Measurements from ENCODE around the gene NAALADL2.
"Not testable (repeated sequence)": the region's sequence is repeated elsewhere in the genome, so short reads cannot be mapped to it uniquely, and the experiment has no call there.

NAALADL2 gene

GRCh38 chr3:175082631-175083030 lies 223.5 kb downstream of the NAALADL2 start:
- no peak for DNase-seq

- DNase-seq = not testable (repeated sequence)
Observed at GRCh38 chr3:175087128-175087527, 228.0 kb downstream of the NAALADL2 start.

- no peak for DNase-seq
Observed at GRCh38 chr3:175088766-175089380, 229.7 kb downstream of the NAALADL2 start.

GRCh38 chr3:175091426-175092114 lies 232.4 kb downstream of the NAALADL2 start:
- no peak for DNase-seq

- DNase-seq = no peak
Observed at GRCh38 chr3:175093748-175094147, 234.6 kb downstream of the NAALADL2 start.

GRCh38 chr3:175094344-175094743 lies 235.2 kb downstream of the NAALADL2 start:
- DNase-seq = no peak

- DNase-seq = no peak
Observed at GRCh38 chr3:175098644-175099043, 239.5 kb downstream of the NAALADL2 start.

GRCh38 chr3:175102161-175102560 lies 243.0 kb downstream of the NAALADL2 start:
- DNase-seq = no peak

GRCh38 chr3:175103298-175103697 lies 244.2 kb downstream of the NAALADL2 start:
- no peak for DNase-seq

- no peak for DNase-seq
Observed at GRCh38 chr3:175105066-175105465, 245.9 kb downstream of the NAALADL2 start.

GRCh38 chr3:175107231-175107630 lies 248.1 kb downstream of the NAALADL2 start:
- DNase-seq = no peak

GRCh38 chr3:175107995-175108394 lies 248.9 kb downstream of the NAALADL2 start:
- DNase-seq = no peak

- no peak for DNase-seq
Observed at GRCh38 chr3:175108613-175109151, 249.5 kb downstream of the NAALADL2 start.

GRCh38 chr3:175111036-175111435 lies 251.9 kb downstream of the NAALADL2 start:
- DNase-seq = no peak

- DNase-seq = no peak
Observed at GRCh38 chr3:175118382-175118941, 259.3 kb downstream of the NAALADL2 start.

- no peak for DNase-seq
Observed at GRCh38 chr3:175121225-175121624, 262.1 kb downstream of the NAALADL2 start.

GRCh38 chr3:175127075-175127662 lies 268.0 kb downstream of the NAALADL2 start:
- DNase-seq = no peak

- no peak for DNase-seq
Observed at GRCh38 chr3:175129126-175129525, 270.0 kb downstream of the NAALADL2 start.

GRCh38 chr3:175129571-175129970 lies 270.4 kb downstream of the NAALADL2 start:
- no peak for DNase-seq

GRCh38 chr3:175131866-175132265 lies 272.7 kb downstream of the NAALADL2 start:
- not testable (repeated sequence) for DNase-seq

- DNase-seq = not testable (repeated sequence)
Observed at GRCh38 chr3:175132706-175133105, 273.6 kb downstream of the NAALADL2 start.

- no peak for DNase-seq
Observed at GRCh38 chr3:175144368-175144767, 285.2 kb downstream of the NAALADL2 start.

GRCh38 chr3:175146258-175146657 lies 287.1 kb downstream of the NAALADL2 start:
- no peak for DNase-seq

GRCh38 chr3:175149675-175150074 lies 290.5 kb downstream of the NAALADL2 start:
- no peak for DNase-seq

Measured in SW 1271 (cell line).